Sigmoid colon (tissue), 7 donors: ENCODE results near the gene LAMA4. TPM values are rescaled to one million over a fixed set of nuclear protein-coding genes. Genes with fewer than 3 reads are reported as not detected.

Experiments
- DNase-seq: peaks from one replicate; pipeline ENCODE4 v3.0.0-alpha.2; 2019
- H3K27ac ChIP-seq, 4 donors: fragments of 200-600 bp; sonication (generic); one replicate each; pipeline ENCODE4 v1.5.1; 2016 to 2019; ENCODE audit warnings: mild to moderate bottlenecking in 1 of 4
- H3K27me3 ChIP-seq, 3 donors: fragments of 200-600 bp; sonication (generic); one replicate each; pipeline ENCODE4 v1.5.1; 2019; ENCODE audit warnings: mild to moderate bottlenecking in 1 of 3
- H3K36me3 ChIP-seq, 4 donors: fragments of 200-600 bp; sonication (generic); one replicate each; pipeline ENCODE4 v1.5.1; 2016 to 2019
- H3K4me1 ChIP-seq, 4 donors: fragments of 200-600 bp; sonication (generic); one replicate each; pipeline ENCODE4 v1.5.1; 2017 to 2019
- H3K4me3 ChIP-seq, 4 donors: fragments of 200-600 bp; sonication (generic); one replicate each; pipeline ENCODE4 v1.5.1; 2017 to 2019; ENCODE audit warnings: mild to moderate bottlenecking in 2 of 4, moderate library complexity in 1 of 4
- H3K9me3 ChIP-seq, 4 donors: fragments of 200-600 bp in 3 of 4; sonication (generic) in 3 of 4; one replicate each; pipeline versions ENCODE4 v1.5.1 to v1.6.1; 2013 to 2019
- CTCF ChIP-seq, 4 experiments: fragments of 450-650 bp in 3 of 4; fragments of 200-600 bp in 1 of 4; IDR thresholded peaks; one replicate each; pipeline ENCODE4 v1.5.1; 2016 to 2019; ENCODE audit warnings: antibody characterized with exemption in 4 of 4, mild to moderate bottlenecking in 3 of 4, moderate library complexity in 2 of 4
- EP300 ChIP-seq, 4 donors: sonication (generic); formaldehyde crosslinking; IDR thresholded peaks; one replicate each; pipeline ENCODE4 v1.6.1; 2017; ENCODE audit warnings: antibody characterized with exemption in 4 of 4
- POLR2A ChIP-seq, 2 donors: fragments of 450-650 bp; IDR thresholded peaks; one replicate each; pipeline ENCODE4 v1.6.1; 2016; ENCODE audit warnings: antibody characterized with exemption in 2 of 2, mild to moderate bottlenecking in 2 of 2, moderate library complexity in 2 of 2
- POLR2AphosphoS5 ChIP-seq, 4 donors: sonication (generic); formaldehyde crosslinking; IDR thresholded peaks; one replicate each; pipeline ENCODE4 v1.6.1; 2017; ENCODE audit warnings: antibody characterized with exemption in 4 of 4
- WGBS, 2 donors: extraction: QIAGEN DNeasy Blood & Tissue Kit; methylation state at CpG; one replicate each; pipeline ENCODE4 v1.1.7; 2013; 5-methylcytosine and 5-hydroxymethylcytosine counted together
- intact Hi-C: fragments of 100-400 bp; cut with DNase I; formaldehyde crosslinking; loops from one replicate; pipeline ENCODE4 v1.15.1; 2023
- polyA plus RNA-seq, 3 donors: library from polyadenylated mRNA; stranded (reverse); fragments of 200-250 nt; gene quantifications; one replicate each; pipeline ENCODE4 v1.2.3, GENCODE V29; 2013
- total RNA-seq, 4 donors: library from RNA; depleted of rRNA; stranded (reverse); fragments of >200 nt; gene quantifications; one replicate each; pipeline ENCODE4 v1.1.0, GENCODE V29; 2016
- donor health status: healthy with polysubstance abuse.
- donor health status: Bipolar disorder and iron deficiency.
- donor health status: healthy.

The LAMA4 gene
- total and polyA plus RNA-seq, 7 donors: 6.9 to 225 (median 95.3) TPM

DNA sequence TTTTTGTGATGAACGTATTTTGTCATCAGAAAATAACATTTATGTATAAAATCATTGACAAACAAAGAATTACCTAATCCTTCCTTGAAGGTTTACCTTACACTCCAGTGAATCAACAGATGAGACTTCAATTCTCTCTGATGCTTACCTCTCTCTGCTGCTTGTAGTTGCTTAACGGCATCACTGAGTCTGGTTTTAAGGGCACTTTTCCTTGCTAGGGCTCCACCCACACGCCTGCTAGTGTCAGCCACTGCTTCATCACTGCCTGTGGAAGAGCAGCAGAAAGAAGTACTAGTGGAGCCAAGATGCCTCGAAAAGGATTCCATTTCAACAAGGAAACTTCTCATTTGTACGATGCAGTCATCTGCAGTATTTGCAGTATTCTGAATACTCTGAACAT is 104.0 kb downstream of the LAMA4 start:
- intact Hi-C loops: loop anchor here (5.0 kb wide), 1 partner anchor 63 kb away; the partner anchor contains the start of genes FAM229B and TUBE1
- H3K4me1 ChIP-seq: peaks cover 0 to 24% (median 20%) of the 10 kb centered on the region in 4 donors
- TF ChIP-seq POLR2AphosphoS5 (IDR thresholded peaks at IDR 0.05) (peak in 2 of 4 donors; percentile 12 to 38), CTCF (IDR thresholded peaks at IDR 0.05) (no peak), POLR2A (IDR thresholded peaks at IDR 0.05) (no peak), EP300 (IDR thresholded peaks at IDR 0.05) (no peak)
- WGBS, 2 donors: 40 to 62% methylated on average over 5 of the region's 5 CpGs
- peak overlapping the region; percentile 68 to 85 (median 78) for H3K27ac ChIP-seq
- H3K36me3 ChIP-seq: peaks cover under 1 to 68% (median 12%) of the 10 kb centered on the region in 4 donors
- H3K27me3 ChIP-seq: no peaks in the 10 kb centered on the region
- no peak overlapping the region for H3K4me3 ChIP-seq
- H3K9me3 ChIP-seq: no peaks in the 10 kb centered on the region
- DNase-seq: peak; percentile 76

DNA sequence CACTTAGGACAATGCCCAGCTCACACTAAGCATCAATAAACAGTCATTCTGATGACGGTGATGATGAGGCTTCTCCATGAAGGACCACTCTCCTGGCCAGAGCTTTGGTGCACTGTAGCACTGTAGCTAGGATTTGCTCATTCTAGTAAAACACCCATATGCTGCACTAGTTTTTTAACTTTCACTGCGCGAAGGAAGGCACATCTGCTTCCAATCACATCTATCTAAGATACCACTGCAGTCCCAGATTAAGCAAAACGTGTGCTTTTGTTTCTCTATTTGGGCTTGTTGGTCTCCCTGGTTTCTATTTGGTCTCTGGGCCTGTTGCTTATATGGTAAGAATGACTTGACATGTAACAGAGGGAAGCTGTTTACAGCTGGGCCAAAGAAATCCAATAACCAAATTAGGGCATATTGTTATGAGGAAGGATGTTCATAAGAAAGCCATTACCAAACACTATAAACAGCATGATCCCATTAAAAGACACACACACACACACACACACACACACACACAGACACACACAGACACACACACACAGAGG is 104.6 kb downstream of the LAMA4 start:
- 76 to 79% methylated on average over 4 of the region's 4 CpGs for WGBS, 2 donors
- no peaks in the 10 kb centered on the region for H3K9me3 ChIP-seq
- no peaks in the 10 kb centered on the region for H3K27me3 ChIP-seq
- H3K4me3 ChIP-seq: no peak overlapping the region
- TF ChIP-seq POLR2AphosphoS5 (IDR thresholded peaks at IDR 0.05) (peak in 3 of 4 donors; percentile 36 to 69 (median 47)), EP300 (IDR thresholded peaks at IDR 0.05) (peak in 1 of 4 donors; percentile 16), POLR2A (IDR thresholded peaks at IDR 0.05) (no peak), CTCF (IDR thresholded peaks at IDR 0.05) (no peak)
- intact Hi-C loops: loop anchor here (5.0 kb wide), 1 partner anchor 62 kb away; the partner anchor contains the start of genes FAM229B and TUBE1
- DNase-seq: no peak
- peak overlapping the region; percentile 68 to 85 (median 78) for H3K27ac ChIP-seq
- H3K36me3 ChIP-seq: peaks cover 6 to 72% (median 14%) of the 10 kb centered on the region in 4 donors
- H3K4me1 ChIP-seq: peaks cover 0 to 24% (median 18%) of the 10 kb centered on the region in 4 donors

GRCh38 chr6:112149236-112149635 is 105.1 kb downstream of the LAMA4 start:
- intact Hi-C loops: no loop called here
- Histone ChIP-seq H3K27ac (peak overlapping the region; percentile 68 to 85 (median 78)), H3K9me3 (no peaks in the 10 kb centered on the region), H3K36me3 (peaks cover 9 to 72% (median 19%) of the 10 kb centered on the region in 4 donors), H3K4me3 (no peak overlapping the region), H3K27me3 (no peaks in the 10 kb centered on the region), H3K4me1 (peaks cover 0 to 24% (median 18%) of the 10 kb centered on the region in 4 donors)
- no peak for DNase-seq
- 35 to 68% methylated on average over 1 of the region's 1 CpG for WGBS, 2 donors
- TF ChIP-seq POLR2AphosphoS5 (IDR thresholded peaks at IDR 0.05) (no peak), EP300 (IDR thresholded peaks at IDR 0.05) (no peak), POLR2A (IDR thresholded peaks at IDR 0.05) (no peak), CTCF (IDR thresholded peaks at IDR 0.05) (no peak)

GRCh38 chr6:112148103-112148502 is 106.3 kb downstream of the LAMA4 start:
- Histone ChIP-seq H3K27me3 (no peaks in the 10 kb centered on the region), H3K27ac (peak overlapping the region in 2 of 4 donors; percentile 80 to 85), H3K9me3 (no peaks in the 10 kb centered on the region), H3K4me3 (no peak overlapping the region), H3K4me1 (peaks cover 0 to 24% (median 18%) of the 10 kb centered on the region in 4 donors), H3K36me3 (peaks cover 20 to 72% (median 29%) of the 10 kb centered on the region in 4 donors)
- no peak for DNase-seq
- WGBS, 2 donors: 91 to 93% methylated on average over 6 of the region's 6 CpGs
- TF ChIP-seq CTCF (IDR thresholded peaks at IDR 0.05) (no peak), POLR2AphosphoS5 (IDR thresholded peaks at IDR 0.05) (no peak), EP300 (IDR thresholded peaks at IDR 0.05) (no peak), POLR2A (IDR thresholded peaks at IDR 0.05) (no peak)
- intact Hi-C loops: no loop called here
